GM18511 (cell line): Measurements from ENCODE around the gene FAM222B.
"Not testable (repeated sequence)": the region's sequence is repeated elsewhere in the genome, so short reads cannot be mapped to it uniquely, and the experiment has no call there.

Source experiments
- ATAC-seq: cut with Tn5 transposase; IDR thresholded peaks from one replicate; pipeline ENCODE4 v1.9.1; 2021; ENCODE audit warnings: mild to moderate bottlenecking, moderate library complexity; ENCODE audit not compliant: unreplicated experiment

The FAM222B gene

GRCh38 chr17:28779601-28780000, 63.0 kb downstream of the FAM222B start:
- ATAC-seq = not testable (repeated sequence)

- ATAC-seq = no peak
Measured at GRCh38 chr17:28777178-28777577, 65.4 kb downstream of the FAM222B start.

- no peak for ATAC-seq
Measured at GRCh38 chr17:28774206-28774605, 68.4 kb downstream of the FAM222B start.

GRCh38 chr17:28773736-28774135, 68.9 kb downstream of the FAM222B start:
- ATAC-seq = no peak

GRCh38 chr17:28765038-28765437, 77.6 kb downstream of the FAM222B start:
- ATAC-seq = no peak

- ATAC-seq = no peak
Measured at GRCh38 chr17:28763804-28764266, 78.8 kb downstream of the FAM222B start.

- ATAC-seq = no peak
Measured at GRCh38 chr17:28763137-28763799, 79.3 kb downstream of the FAM222B start.

GRCh38 chr17:28760601-28761562, 81.7 kb downstream of the FAM222B start:
- no peak for ATAC-seq

GRCh38 chr17:28759256-28759865, 83.2 kb downstream of the FAM222B start:
- ATAC-seq = no peak

GRCh38 chr17:28758411-28759121, 84.0 kb downstream of the FAM222B start:
- ATAC-seq = no peak

- ATAC-seq = no peak
Measured at GRCh38 chr17:28756049-28756804, 86.4 kb downstream of the FAM222B start.

- no peak for ATAC-seq
Measured at GRCh38 chr17:28755486-28755885, 87.1 kb downstream of the FAM222B start.

- no peak for ATAC-seq
Measured at GRCh38 chr17:28751600-28752366, 90.8 kb downstream of the FAM222B start.

- peak; percentile 79 for ATAC-seq
Measured at GRCh38 chr17:28750178-28751047, 92.2 kb downstream of the FAM222B start.

GRCh38 chr17:28749516-28750177, 92.9 kb downstream of the FAM222B start:
- ATAC-seq = no peak

- ATAC-seq = no peak
Measured at GRCh38 chr17:28748852-28749515, 93.6 kb downstream of the FAM222B start.
